HG03342 (cell line): ENCODE data around the gene CTSG.
"Not testable (repeated sequence)": the region's sequence is repeated elsewhere in the genome, so short reads cannot be mapped to it uniquely, and the experiment has no call there.

Source experiments
- ATAC-seq: cut with Tn5 transposase; IDR thresholded peaks from one replicate; pipeline ENCODE4 v1.9.1; 2021; ENCODE audit warnings: mild to moderate bottlenecking, moderate library complexity; ENCODE audit not compliant: unreplicated experiment

CTSG gene

DNA sequence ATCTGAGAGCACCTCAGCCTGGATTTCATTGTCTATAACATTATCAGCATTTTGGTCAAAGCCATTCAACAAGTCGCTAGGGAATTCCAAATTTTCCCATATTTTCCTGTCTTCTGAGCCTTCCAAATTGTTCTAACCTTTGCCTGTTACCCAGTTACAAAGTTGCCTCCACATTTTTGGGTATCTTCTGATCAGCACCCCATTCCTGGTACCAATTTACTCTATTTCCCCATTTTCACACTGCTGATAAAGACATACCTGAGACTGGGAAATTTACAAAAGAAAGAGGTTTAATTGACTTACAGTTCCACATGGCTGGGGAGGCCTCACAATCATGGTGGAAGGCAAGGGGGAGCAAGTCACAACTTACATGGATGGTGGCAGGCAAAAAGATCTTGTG lies 27.0 kb downstream of the CTSG start:
- not testable (repeated sequence) for ATAC-seq

DNA sequence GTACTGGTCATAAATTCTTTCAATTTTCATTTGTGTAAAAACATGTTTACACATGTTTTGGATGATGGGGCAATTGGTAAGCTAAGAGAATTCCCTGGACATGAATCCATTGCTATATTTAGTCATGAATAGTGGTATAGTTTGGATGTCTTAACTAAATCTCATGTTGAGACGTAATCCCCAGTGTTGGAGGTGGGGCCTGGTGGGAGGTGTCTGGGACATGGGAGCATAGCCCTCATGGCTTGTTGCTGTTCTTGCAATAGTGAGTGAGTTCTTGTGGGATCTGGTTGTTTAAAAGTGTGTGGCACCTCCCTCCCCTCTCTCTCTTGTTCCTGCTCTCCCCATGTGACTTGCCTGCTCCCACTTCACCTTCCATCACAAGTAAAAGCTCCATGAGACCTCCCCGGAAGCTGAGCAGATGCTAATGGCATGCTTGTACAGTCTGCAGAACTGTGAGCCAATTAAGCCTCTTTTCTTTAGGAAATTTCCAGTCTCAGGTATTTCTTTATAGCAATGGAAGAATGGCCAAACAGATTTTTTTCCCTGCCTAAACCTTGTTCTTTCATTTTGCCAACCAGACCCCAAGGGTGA lies 33.6 kb downstream of the CTSG start:
- ATAC-seq: no peak

DNA sequence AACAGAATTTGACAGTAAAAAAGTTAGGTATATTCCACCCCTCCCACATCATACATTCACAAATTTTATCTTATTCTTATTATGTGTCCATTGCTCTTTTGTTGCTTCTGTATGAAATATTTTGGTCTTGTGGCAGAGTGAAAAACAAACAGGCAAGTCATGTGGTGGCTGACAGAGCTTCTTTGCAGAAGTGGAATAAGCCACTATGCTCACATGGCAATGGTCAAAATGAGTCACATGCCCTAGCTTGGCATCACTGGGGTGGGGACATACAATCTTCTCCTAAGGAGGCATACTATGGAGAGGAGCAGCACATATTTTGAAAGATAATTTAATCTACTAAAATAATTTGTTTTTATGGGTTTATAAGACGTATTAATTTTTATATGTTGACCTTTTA lies 40.3 kb downstream of the CTSG start:
- ATAC-seq: no peak

DNA sequence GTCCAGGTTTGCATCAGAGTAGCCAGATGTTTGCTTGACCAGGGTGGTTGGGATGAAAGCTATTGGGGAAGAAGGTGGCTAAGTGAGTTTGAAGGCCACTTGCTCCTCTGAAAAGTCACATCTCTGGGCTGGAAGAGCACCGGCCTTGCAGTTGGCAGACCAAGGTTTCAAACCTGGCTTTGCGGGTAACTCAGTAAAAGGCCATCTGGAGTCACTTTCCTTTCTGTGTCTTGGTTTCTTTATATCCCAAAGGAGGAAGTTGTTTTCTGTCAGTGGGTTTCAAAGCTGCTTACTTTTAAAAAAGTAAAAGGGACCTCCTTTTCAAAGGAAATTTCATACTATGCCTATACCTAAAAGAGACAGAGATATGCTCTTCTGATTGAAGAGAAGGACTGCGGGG lies 41.8 kb downstream of the CTSG start:
- no peak for ATAC-seq

DNA sequence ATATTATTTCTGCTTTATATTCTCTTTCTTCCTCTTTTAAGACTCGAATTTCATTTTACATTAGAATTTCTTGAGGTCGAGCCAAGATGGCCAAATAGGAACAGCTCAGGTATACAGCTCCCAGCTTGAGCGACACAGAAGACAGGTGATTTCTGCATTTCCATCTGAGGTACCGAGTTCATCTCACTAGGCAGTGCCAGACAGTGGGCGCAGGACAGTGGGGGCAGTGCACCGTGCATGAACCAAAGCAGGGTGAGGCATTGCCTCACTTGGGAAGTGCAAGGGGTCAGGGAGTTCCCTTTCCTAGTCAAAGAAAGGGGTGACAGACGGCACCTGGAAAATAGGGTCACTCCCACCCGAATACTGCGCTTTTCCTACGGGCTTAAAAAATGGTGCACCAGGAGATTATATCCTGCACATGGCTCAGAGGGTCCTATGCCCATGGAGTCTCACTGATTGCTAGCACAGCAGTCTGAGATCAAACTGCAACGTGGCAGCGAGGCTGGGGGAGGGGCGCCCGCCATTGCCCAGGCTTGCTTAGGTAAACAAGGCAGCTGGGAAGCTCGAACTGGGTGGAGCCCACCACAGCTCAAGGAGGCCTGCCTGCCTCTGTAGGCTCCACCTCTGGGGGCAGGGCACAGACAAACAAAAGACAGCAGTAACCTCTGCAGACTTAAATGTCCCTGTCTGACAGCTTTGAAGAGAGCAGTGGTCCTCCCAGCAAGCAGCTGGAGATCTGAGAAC lies 50.0 kb downstream of the CTSG start:
- ATAC-seq: not testable (repeated sequence)
